OCI-LY3 (cell line): Measurements from ENCODE around the gene GALNT18.

Experiments
- H2AFZ ChIP-seq: fragments of 200-600, 300-600 bp; shearing (Covaris generic); 2 replicates; pipeline ENCODE4 v1.6.0; 2014; ENCODE audit warnings: antibody characterized with exemption, low read depth, low read length
- H3K27ac ChIP-seq: fragments of 200-600, 300-600 bp; sonication (generic); 2 replicates; pipeline ENCODE4 v1.5.1; 2014; ENCODE audit warnings: mild to moderate bottlenecking, low read length, moderate library complexity, mixed read lengths
- H3K27me3 ChIP-seq: fragments of 200-600, 300-600 bp; sonication (generic); 2 replicates; pipeline ENCODE4 v1.6.1; 2014; ENCODE audit warnings: low read depth, low read length, mixed read lengths
- H3K36me3 ChIP-seq: fragments of 200-600, 300-600 bp; sonication (generic); replicated peaks from 2 replicates; pipeline ENCODE3; 2014; ENCODE audit warnings: low read depth, low read length, mixed read lengths
- H3K4me1 ChIP-seq: fragments of 300-600, 200-600 bp; sonication (generic); 2 replicates; pipeline ENCODE4 v1.6.1; 2014; ENCODE audit warnings: low read length, mixed read lengths
- H3K4me2 ChIP-seq: fragments of 200-600, 300-600 bp; sonication (generic); 2 replicates; pipeline ENCODE4 v1.6.1; 2014; ENCODE audit warnings: low read length, mixed read lengths
- H3K4me3 ChIP-seq: fragments of 300-600, 200-600 bp; sonication (generic); 2 replicates; pipeline ENCODE4 v1.5.1; 2014; ENCODE audit warnings: antibody characterized with exemption, mild to moderate bottlenecking, low read length, moderate library complexity
- H3K79me2 ChIP-seq: fragments of 300-600, 200-600 bp; shearing (Covaris generic); 2 replicates; pipeline ENCODE4 v1.6.1; 2014; ENCODE audit warnings: mild to moderate bottlenecking, low read length, mixed read lengths
- H3K9ac ChIP-seq: fragments of 300-600, 200-600 bp; shearing (Covaris generic); 2 replicates; pipeline ENCODE4 v1.6.0; 2014; ENCODE audit warnings: mild to moderate bottlenecking, low read length, moderate library complexity
- H3K9me3 ChIP-seq: fragments of 200-600, 300-600 bp; shearing (Covaris generic); 2 replicates; pipeline ENCODE4 v1.6.1; 2014; ENCODE audit warnings: low read length, mixed read lengths; ENCODE audit not compliant: insufficient read depth
- H4K20me1 ChIP-seq: fragments of 200-600, 300-600 bp; sonication (generic); 2 replicates; pipeline ENCODE4 v1.6.1; 2016; ENCODE audit warnings: low read length, mixed read lengths; ENCODE audit not compliant: insufficient read depth
- CTCF ChIP-seq: fragments of 200-600, 300-600 bp; sonication (generic); IDR thresholded peaks from 2 replicates; pipeline ENCODE4 v1.5.1; 2014; ENCODE audit warnings: antibody characterized with exemption, low read length, low read depth
- EZH2phosphoT487 ChIP-seq: fragments of 200-600 bp; shearing (Covaris generic); IDR thresholded peaks from 2 replicates; pipeline ENCODE4 v1.6.1; 2018; ENCODE audit warnings: antibody characterized with exemption, mixed run types, low read depth

GALNT18 gene

GRCh38 chr11:11397781-11398180, 224.0 kb downstream of the GALNT18 start:
- H3K9ac ChIP-seq = no peak overlapping the region
- no peak overlapping the region for H3K4me2 ChIP-seq
- TF ChIP-seq CTCF (no peak), EZH2phosphoT487 (no peak)
- H3K9me3 ChIP-seq = no peaks in the 10 kb centered on the region
- no peaks in the 10 kb centered on the region for H4K20me1 ChIP-seq
- H3K27ac ChIP-seq = no peak overlapping the region
- H2AFZ ChIP-seq = no peak overlapping the region
- no peaks in the 10 kb centered on the region for H3K79me2 ChIP-seq
- H3K27me3 ChIP-seq = peaks cover 20% of the 10 kb centered on the region
- H3K36me3 ChIP-seq = no peaks in the 10 kb centered on the region
- H3K4me3 ChIP-seq = no peak overlapping the region
- H3K4me1 ChIP-seq = no peaks in the 10 kb centered on the region

- Histone ChIP-seq H3K27ac (no peak overlapping the region), H4K20me1 (no peaks in the 10 kb centered on the region), H3K27me3 (peaks cover 14% of the 10 kb centered on the region), H2AFZ (no peak overlapping the region), H3K9ac (no peak overlapping the region), H3K4me1 (no peaks in the 10 kb centered on the region), H3K79me2 (no peaks in the 10 kb centered on the region), H3K4me3 (no peak overlapping the region), H3K4me2 (no peak overlapping the region), H3K9me3 (no peaks in the 10 kb centered on the region), H3K36me3 (no peaks in the 10 kb centered on the region)
- TF ChIP-seq EZH2phosphoT487 (no peak), CTCF (no peak)
Measured at GRCh38 chr11:11397036-11397415, 224.8 kb downstream of the GALNT18 start.

- Histone ChIP-seq H3K9ac (no peak overlapping the region), H3K79me2 (no peaks in the 10 kb centered on the region), H3K9me3 (no peaks in the 10 kb centered on the region), H3K4me3 (no peak overlapping the region), H4K20me1 (no peaks in the 10 kb centered on the region), H3K27ac (no peak overlapping the region), H3K27me3 (peaks cover 11% of the 10 kb centered on the region), H3K36me3 (no peaks in the 10 kb centered on the region), H2AFZ (no peak overlapping the region), H3K4me2 (no peak overlapping the region), H3K4me1 (no peaks in the 10 kb centered on the region)
- TF ChIP-seq EZH2phosphoT487 (no peak), CTCF (no peak)
Measured at GRCh38 chr11:11396301-11397035, 225.3 kb downstream of the GALNT18 start.

- no peak overlapping the region for H3K4me2 ChIP-seq
- no peaks in the 10 kb centered on the region for H3K36me3 ChIP-seq
- H3K79me2 ChIP-seq = no peaks in the 10 kb centered on the region
- peaks cover 11% of the 10 kb centered on the region for H3K27me3 ChIP-seq
- H3K4me3 ChIP-seq = no peak overlapping the region
- TF ChIP-seq EZH2phosphoT487 (no peak), CTCF (no peak)
- H2AFZ ChIP-seq = no peak overlapping the region
- H3K9me3 ChIP-seq = no peaks in the 10 kb centered on the region
- no peaks in the 10 kb centered on the region for H3K4me1 ChIP-seq
- no peak overlapping the region for H3K9ac ChIP-seq
- no peak overlapping the region for H3K27ac ChIP-seq
- H4K20me1 ChIP-seq = no peaks in the 10 kb centered on the region
Measured at GRCh38 chr11:11395126-11395525, 226.7 kb downstream of the GALNT18 start.
